Measurements from ENCODE around the gene SOX6. TPM values are rescaled to one million over a fixed set of nuclear protein-coding genes. Genes with fewer than 3 reads are reported as not detected.

SOX6 gene
- total and polyA plus RNA-seq, 2 of the 13 experiments (the other 11 are each of a cell fraction or from before 2014, with no cell fraction given): 2.6 to 11.2 TPM

- in situ Hi-C loops (cut with HindIII; ENCODE audit: extremely low pct_ligation_motif_present, low pct_unique_long_range_greater_than_20kb) (no loop called here), intact Hi-C loops (cut with micrococcal nuclease; ENCODE audit: unreplicated experiment) (no loop called here)
- Histone ChIP-seq H3K36me3 (replicated peaks in 1 of 2; ENCODE audit: control insufficient read depth in 1 of 2, insufficient read depth in 2 of 2, low read length in 2 of 2) (no peaks in the 10 kb centered on the region), H2AFZ (ENCODE audit: low read length) (no peak overlapping the region), H4K20me1 (ENCODE audit: insufficient read depth, low read length) (no peaks in the 10 kb centered on the region), H3K9ac (ENCODE audit: insufficient read depth, low read depth, low read length) (no peak overlapping the region), H3K79me2 (ENCODE audit: insufficient read depth, low read length) (no peaks in the 10 kb centered on the region), H3K27ac (ENCODE audit: extremely low read length, insufficient read depth, low read length) (no peak overlapping the region), H3K9me3 (ENCODE audit: low read length) (no peaks in the 10 kb centered on the region), H3K4me3 (replicated peaks in 1 of 3; ENCODE audit: insufficient read depth in 1 of 3, low read depth in 2 of 3, low read length in 3 of 3) (no peak overlapping the region), H3K27me3 (ENCODE audit: control insufficient read depth in 1 of 2, insufficient read depth in 2 of 2, low read length in 2 of 2) (no peaks in the 10 kb centered on the region), H3K4me2 (ENCODE audit: low read depth, low read length) (no peak overlapping the region), H3K4me1 (ENCODE audit: insufficient read depth, low read length) (no peaks in the 10 kb centered on the region)
- WGBS (ENCODE audit: low lambda C conversion rate): 15% methylated on average over 5 of the region's 5 CpGs
- no peak for DNase-seq (ENCODE audit: low spot score)
- ATAC-seq: no peak
- TF ChIP-seq NONO (IDR thresholded peaks at IDR 0.05) (no peak), NONO (CRISPR knock-in tag; conservative IDR thresholded peaks at IDR 0.05) (no peak), CBX1 (IDR thresholded peaks at IDR 0.05; ENCODE audit: low read depth) (no peak), GABPA (IDR thresholded peaks at IDR 0.05; ENCODE audit: low read depth, low read length) (no peak), GABPA (CRISPR knock-in tag; IDR thresholded peaks at IDR 0.05; ENCODE audit: low read depth) (no peak)
- TF ChIP-seq, protein P1, sequence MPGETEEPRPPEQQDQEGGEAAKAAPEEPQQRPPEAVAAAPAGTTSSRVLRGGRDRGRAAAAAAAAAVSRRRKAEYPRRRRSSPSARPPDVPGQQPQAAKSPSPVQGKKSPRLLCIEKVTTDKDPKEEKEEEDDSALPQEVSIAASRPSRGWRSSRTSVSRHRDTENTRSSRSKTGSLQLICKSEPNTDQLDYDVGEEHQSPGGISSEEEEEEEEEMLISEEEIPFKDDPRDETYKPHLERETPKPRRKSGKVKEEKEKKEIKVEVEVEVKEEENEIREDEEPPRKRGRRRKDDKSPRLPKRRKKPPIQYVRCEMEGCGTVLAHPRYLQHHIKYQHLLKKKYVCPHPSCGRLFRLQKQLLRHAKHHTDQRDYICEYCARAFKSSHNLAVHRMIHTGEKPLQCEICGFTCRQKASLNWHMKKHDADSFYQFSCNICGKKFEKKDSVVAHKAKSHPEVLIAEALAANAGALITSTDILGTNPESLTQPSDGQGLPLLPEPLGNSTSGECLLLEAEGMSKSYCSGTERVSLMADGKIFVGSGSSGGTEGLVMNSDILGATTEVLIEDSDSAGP (CRISPR knock-in tag; IDR thresholded peaks at IDR 0.05; ENCODE audit: borderline replicate concordance): no peak
- POLR2A ChIA-PET: no interaction called here
- no peak for FAIRE-seq
- CTCF ChIA-PET (ENCODE audit: low intra/inter-chr PET ratio, low total read pairs): no interaction called here
- no TSS peak for BruUV-seq (replicated peaks)
Observed at GRCh38 chr11:15927196-15927863, 429.0 kb downstream of the SOX6 start.

DNA sequence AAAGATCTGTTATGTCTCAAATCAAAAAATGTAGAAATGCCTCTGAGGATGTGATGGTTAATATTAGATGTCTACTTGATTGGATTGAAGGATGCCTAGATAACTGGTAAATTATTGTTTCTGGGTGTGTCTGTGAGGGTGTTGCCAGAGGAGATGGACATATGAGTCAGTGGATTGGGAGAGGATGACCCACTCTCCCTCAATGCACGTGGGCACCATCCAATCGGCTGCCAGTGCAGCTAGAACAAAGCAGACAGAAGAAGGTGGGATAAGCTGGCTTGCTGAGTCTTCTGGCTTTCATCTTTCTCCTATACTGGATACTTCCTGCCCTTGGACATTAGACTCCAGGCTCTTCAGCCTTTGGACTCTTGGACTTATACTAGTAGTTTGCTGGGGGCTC, 430.3 kb downstream of the SOX6 start:
- no peak for ATAC-seq
- Histone ChIP-seq H3K27ac (ENCODE audit: extremely low read length, insufficient read depth, low read length) (no peak overlapping the region), H3K9ac (ENCODE audit: insufficient read depth, low read depth, low read length) (no peak overlapping the region), H3K27me3 (ENCODE audit: control insufficient read depth in 1 of 2, insufficient read depth in 2 of 2, low read length in 2 of 2) (no peaks in the 10 kb centered on the region), H3K36me3 (replicated peaks in 1 of 2; ENCODE audit: control insufficient read depth in 1 of 2, insufficient read depth in 2 of 2, low read length in 2 of 2) (no peaks in the 10 kb centered on the region), H3K4me3 (replicated peaks in 1 of 3; ENCODE audit: insufficient read depth in 1 of 3, low read depth in 2 of 3, low read length in 3 of 3) (no peak overlapping the region), H3K9me3 (ENCODE audit: low read length) (no peaks in the 10 kb centered on the region), H4K20me1 (ENCODE audit: insufficient read depth, low read length) (no peaks in the 10 kb centered on the region), H2AFZ (ENCODE audit: low read length) (no peak overlapping the region), H3K4me2 (ENCODE audit: low read depth, low read length) (no peak overlapping the region), H3K4me1 (ENCODE audit: insufficient read depth, low read length) (no peaks in the 10 kb centered on the region), H3K79me2 (ENCODE audit: insufficient read depth, low read length) (no peaks in the 10 kb centered on the region)
- in situ Hi-C loops (cut with HindIII; ENCODE audit: extremely low pct_ligation_motif_present, low pct_unique_long_range_greater_than_20kb) (no loop called here), intact Hi-C loops (cut with micrococcal nuclease; ENCODE audit: unreplicated experiment) (no loop called here)
- no peak for DNase-seq (ENCODE audit: low spot score)
- 0% methylated on average over 2 of the region's 2 CpGs for WGBS (ENCODE audit: low lambda C conversion rate)
- no peak for FAIRE-seq
- ChIA-PET POLR2A (no interaction called here), CTCF (ENCODE audit: low intra/inter-chr PET ratio, low total read pairs) (no interaction called here)
- no TSS peak for BruUV-seq (replicated peaks)
- TF ChIP-seq MAFF (IDR thresholded peaks at IDR 0.05; ENCODE audit: low read depth, low read length) (no peak), ZNF468 (CRISPR knock-in tag; IDR thresholded peaks at IDR 0.05) (no peak), ZNF616 (CRISPR knock-in tag; IDR thresholded peaks at IDR 0.05; ENCODE audit: low read depth) (no peak), TCF7L2 (IDR thresholded peaks at IDR 0.05; ENCODE audit: low read depth, low read length) (no peak), WIZ (CRISPR knock-in tag; IDR thresholded peaks at IDR 0.05) (no peak), ELF3 (CRISPR knock-in tag; IDR thresholded peaks at IDR 0.05) (no peak), JUND (CRISPR knock-in tag; IDR thresholded peaks at IDR 0.05) (no peak), HNRNPLL (IDR thresholded peaks at IDR 0.05; ENCODE audit: low read depth, low read length, poor library complexity, severe bottlenecking) (no peak)
